HCT116 (cell line): ENCODE measurements around the gene PCBP3. TPM values are rescaled to one million over a fixed set of nuclear protein-coding genes. Genes with fewer than 3 reads are reported as not detected.

ENCODE experiments used
- ATAC-seq: fragments of 200-7000 bp; cut with Tn5 transposase; 2 replicates; pipeline ENCODE4 v1.9.1; 2020; ENCODE audit warnings: mild to moderate bottlenecking, moderate library complexity
- BruUV-seq: library from RNA; stranded (reverse); fragments of 400-500 nt; replicated peaks from 2 replicates; lab custom pipeline; 2021; lab: Mats Ljungman, UMichigan
- CTCF ChIA-PET: fragments of 300-600 bp; sonication (Branson Sonifier 250); formaldehyde crosslinking; loops from one replicate; lab custom pipeline; 2021; ENCODE audit warnings: antibody characterized with exemption; lab: Charles Lee
- POLR2A ChIA-PET: fragments of 300-600, 350-600 bp; sonication (Branson Sonifier 250); formaldehyde crosslinking; loops from one replicate; lab custom pipeline; 2021; ENCODE audit warnings: antibody characterized with exemption; lab: Charles Lee
- RAD21 ChIA-PET, 2 experiments: fragments of 300-600 bp; sonication (Branson Sonifier 250); formaldehyde crosslinking; loops; one replicate each; lab custom pipeline; 2023; ENCODE audit warnings: low total read pairs in 2 of 2; ENCODE audit not compliant: uncharacterized antibody in 2 of 2, unreplicated experiment in 2 of 2, low non-redundant PET in 1 of 2; lab: Charles Lee
- DNase-seq: peaks from one replicate; pipeline ENCODE4 v3.0.0-alpha.2; 2010; ENCODE audit warnings: low read depth, low spot score
- H2AFZ ChIP-seq: fragments of 200-600 bp; shearing (Covaris generic), sonication (generic); 2 replicates; pipeline ENCODE4 v1.6.1; 2017; ENCODE audit warnings: low read depth, mixed run types, mixed read lengths, antibody characterized with exemption, low read length; ENCODE audit not compliant: poor library complexity, severe bottlenecking
- H3K27ac ChIP-seq: 2 replicates; pipeline ENCODE4 v1.5.1; 2012; ENCODE audit warnings: low read depth, low read length
- H3K27me3 ChIP-seq: fragments of 200-600 bp; sonication (generic); 2 replicates; pipeline ENCODE4 v1.6.1; 2016; ENCODE audit warnings: mixed run types, low read length, mixed read lengths; ENCODE audit not compliant: insufficient read depth
- H3K36me3 ChIP-seq, 2 experiments: fragments of 200-500 bp in 1 of 2; fragments of 200-600 bp in 1 of 2; sonication (Bioruptor generic) in 1 of 2; sonication (generic) in 1 of 2; 2 replicates each; pipeline versions ENCODE4 v1.5.1 to v1.6.1; 2014 to 2016; ENCODE audit warnings: low read length in 2 of 2, inconsistent platforms in 1 of 2, mixed read lengths in 1 of 2, mixed run types in 1 of 2; ENCODE audit not compliant: insufficient read depth in 2 of 2, control insufficient read depth in 1 of 2
- H3K4me1 ChIP-seq, 2 experiments: fragments of 200-600 bp in 1 of 2; sonication (generic) in 1 of 2; 2 replicates each; pipeline versions ENCODE4 v1.5.1 to v1.6.1; 2012 to 2017; ENCODE audit warnings: low read length in 2 of 2, inconsistent platforms in 1 of 2, mild to moderate bottlenecking in 1 of 2, mixed read lengths in 1 of 2, mixed run types in 1 of 2, moderate library complexity in 1 of 2; ENCODE audit not compliant: insufficient read depth in 2 of 2, control insufficient read depth in 1 of 2
- H3K4me2 ChIP-seq: fragments of 200-600 bp; sonication (generic); 2 replicates; pipeline ENCODE4 v1.6.1; 2017; ENCODE audit warnings: mixed run types, low read length, mixed read lengths
- H3K4me3 ChIP-seq, 2 experiments: fragments of 200-600 bp in 1 of 2; sonication (generic) in 1 of 2; replicated peaks in 1 of 2; 2 replicates each; pipeline ENCODE4 v1.5.1; 2011 to 2016; ENCODE audit warnings: low read length in 2 of 2, control low read depth in 1 of 2, low read depth in 1 of 2, mild to moderate bottlenecking in 1 of 2, mixed read lengths in 1 of 2, mixed run types in 1 of 2
- H3K79me2 ChIP-seq: fragments of 200-600 bp; sonication (generic); 2 replicates; pipeline ENCODE4 v1.6.1; 2017; ENCODE audit warnings: mild to moderate bottlenecking, mixed run types, low read length, moderate library complexity, mixed read lengths; ENCODE audit not compliant: insufficient read depth
- H3K9ac ChIP-seq: fragments of 200-600 bp; sonication (generic); 2 replicates; pipeline ENCODE4 v1.6.1; 2016; ENCODE audit warnings: low read length, mixed read lengths
- H3K9me2 ChIP-seq: fragments of 200-600 bp; sonication (generic), shearing (Covaris generic); 2 replicates; pipeline ENCODE4 v1.6.1; 2017; ENCODE audit warnings: mixed run types, mild to moderate bottlenecking, moderate library complexity; ENCODE audit not compliant: insufficient read depth
- H3K9me3 ChIP-seq, 2 experiments: fragments of 200-500 bp in 1 of 2; fragments of 200-600 bp in 1 of 2; sonication (Bioruptor generic) in 1 of 2; sonication (generic) in 1 of 2; 2 replicates each; pipeline ENCODE4 v1.6.1; 2014 to 2017; ENCODE audit warnings: low read length in 2 of 2, mixed read lengths in 2 of 2, inconsistent platforms in 1 of 2, low read depth in 1 of 2, mild to moderate bottlenecking in 1 of 2, mixed run types in 1 of 2, moderate library complexity in 1 of 2; ENCODE audit not compliant: control insufficient read depth in 1 of 2, insufficient read depth in 1 of 2
- H4K20me1 ChIP-seq: fragments of 200-600 bp; sonication (generic), shearing (Covaris generic); 2 replicates; pipeline ENCODE4 v1.6.1; 2017; ENCODE audit warnings: mixed run types, mild to moderate bottlenecking, moderate library complexity; ENCODE audit not compliant: insufficient read depth
- ATF3 ChIP-seq: IDR thresholded peaks from 2 replicates; pipeline ENCODE4 v1.6.1; 2012
- CBX3 ChIP-seq: IDR thresholded peaks from 2 replicates; pipeline ENCODE4 v1.6.1; 2012; ENCODE audit warnings: low read depth
- CEBPB ChIP-seq: IDR thresholded peaks from 2 replicates; pipeline ENCODE4 v1.6.1; 2012; ENCODE audit warnings: low read depth
- EGR1 ChIP-seq: IDR thresholded peaks from 2 replicates; pipeline ENCODE4 v1.6.1; 2012; ENCODE audit warnings: low read depth
- FOSL1 ChIP-seq: IDR thresholded peaks from 2 replicates; pipeline ENCODE4 v1.6.1; 2012; ENCODE audit warnings: low read depth
- MAX ChIP-seq: IDR thresholded peaks from 2 replicates; pipeline ENCODE4 v1.6.1; 2012
- POLR2A ChIP-seq: IDR thresholded peaks from 2 replicates; pipeline ENCODE4 v1.7.0; 2011; ENCODE audit warnings: borderline replicate concordance; ENCODE audit not compliant: insufficient read depth, insufficient read length; ENCODE audit errors: extremely low read depth
- RAD21 ChIP-seq: IDR thresholded peaks from 2 replicates; pipeline ENCODE4 v1.6.1; 2012; ENCODE audit warnings: low read depth, mild to moderate bottlenecking
- REST ChIP-seq: IDR thresholded peaks from 2 replicates; pipeline ENCODE4 v1.6.1; 2012; ENCODE audit warnings: low read depth
- SIN3A ChIP-seq: IDR thresholded peaks from 2 replicates; pipeline ENCODE4 v1.6.1; 2012; ENCODE audit warnings: low read depth
- SP1 ChIP-seq: IDR thresholded peaks from 2 replicates; pipeline ENCODE4 v1.6.1; 2012; ENCODE audit warnings: low read depth
- SRF ChIP-seq: IDR thresholded peaks from 2 replicates; pipeline ENCODE4 v1.6.1; 2012; ENCODE audit warnings: low read depth
- TCF7L2 ChIP-seq: IDR thresholded peaks from 2 replicates; pipeline ENCODE4 v1.7.0; 2011; ENCODE audit warnings: borderline replicate concordance, inconsistent platforms; ENCODE audit not compliant: insufficient read depth, insufficient read length; ENCODE audit errors: extremely low read depth
- YY1 ChIP-seq: IDR thresholded peaks from 2 replicates; pipeline ENCODE4 v1.6.1; 2011; ENCODE audit warnings: low read length, low read depth, moderate library complexity, mild to moderate bottlenecking; ENCODE audit not compliant: insufficient replicate concordance; ENCODE audit errors: extremely low read depth
- ZBTB33 ChIP-seq: IDR thresholded peaks from 2 replicates; pipeline ENCODE4 v1.6.1; 2011; ENCODE audit warnings: mild to moderate bottlenecking, low read length, moderate library complexity; ENCODE audit not compliant: insufficient replicate concordance; ENCODE audit errors: extremely low read depth
- intact Hi-C: fragments of 100-400 bp; cut with micrococcal nuclease; formaldehyde crosslinking; loops from 2 replicates; pipeline ENCODE4 v1.10.0; 2022
- total RNA-seq: library from RNA; stranded (reverse); gene quantifications from one replicate; pipeline ENCODE4 v1.2.1, GENCODE V29; 2021; ENCODE audit not compliant: unreplicated experiment
- TF ChIP-seq, protein P1 (sequence below), 3 experiments: fragments of 200-600 bp in 1 of 3; sonication (generic) in 1 of 3; IDR thresholded peaks in 2 of 3; conservative IDR thresholded peaks in 1 of 3; 2 replicates each; pipeline ENCODE4 v1.5.1; 2012 to 2017; ENCODE audit warnings: low read depth in 2 of 3, low read length in 2 of 3, antibody characterized with exemption in 1 of 3, borderline replicate concordance in 1 of 3, control low read depth in 1 of 3, mild to moderate bottlenecking in 1 of 3, mixed read lengths in 1 of 3, mixed run types in 1 of 3, moderate library complexity in 1 of 3; ENCODE audit not compliant: insufficient read depth in 1 of 3

Gene PCBP3
- total RNA-seq, 1 experiment from 2014 or later = 3.1 TPM

DNA sequence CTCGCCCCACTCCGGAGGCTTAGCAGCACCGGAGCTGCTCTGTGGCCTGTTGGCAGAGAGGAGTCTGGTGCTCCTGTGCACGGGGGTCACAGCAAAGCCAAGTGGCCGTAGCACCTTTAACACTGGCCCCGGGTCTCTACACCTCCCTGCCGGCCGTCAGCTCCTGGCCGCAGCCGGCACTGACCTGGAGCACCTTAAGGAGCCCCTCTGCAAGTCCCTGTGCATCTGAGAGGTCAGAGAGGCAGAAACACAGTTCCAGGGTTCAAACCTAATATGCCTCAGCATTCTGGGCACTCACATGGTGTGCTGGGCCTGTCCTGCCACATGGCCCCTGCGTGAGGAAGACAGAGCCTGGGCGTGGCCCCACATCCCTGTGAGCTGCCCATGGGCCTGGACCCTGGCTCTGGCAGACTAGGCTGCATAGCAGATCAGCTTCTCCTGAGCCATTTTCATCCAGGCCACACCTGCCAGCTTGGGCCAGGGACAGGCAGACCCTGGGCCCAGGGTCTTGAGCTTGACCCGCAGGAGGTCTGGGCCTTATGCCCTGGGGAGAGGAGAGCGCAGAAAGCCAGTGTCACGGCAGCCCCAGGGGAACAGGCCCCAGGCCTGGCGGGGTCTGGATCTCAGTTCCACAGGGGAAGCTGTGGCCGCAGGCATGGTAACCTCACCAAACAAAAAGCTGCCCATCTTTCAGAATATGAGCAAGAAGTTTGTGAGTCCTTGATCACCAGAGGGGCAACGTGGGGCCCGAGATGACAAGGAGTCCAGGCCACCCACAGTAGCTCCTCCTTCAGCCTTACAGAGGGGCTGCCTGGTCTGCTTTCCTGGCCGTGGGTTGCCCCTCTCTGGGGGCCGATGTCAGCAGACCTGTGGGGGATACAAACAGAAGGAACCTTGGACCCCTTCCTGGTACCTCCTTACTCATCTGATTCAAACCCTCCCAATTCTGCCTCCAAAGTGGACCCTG lies 192.1 kb downstream of the PCBP3 start (continued):
- TF ChIP-seq, protein P1, sequence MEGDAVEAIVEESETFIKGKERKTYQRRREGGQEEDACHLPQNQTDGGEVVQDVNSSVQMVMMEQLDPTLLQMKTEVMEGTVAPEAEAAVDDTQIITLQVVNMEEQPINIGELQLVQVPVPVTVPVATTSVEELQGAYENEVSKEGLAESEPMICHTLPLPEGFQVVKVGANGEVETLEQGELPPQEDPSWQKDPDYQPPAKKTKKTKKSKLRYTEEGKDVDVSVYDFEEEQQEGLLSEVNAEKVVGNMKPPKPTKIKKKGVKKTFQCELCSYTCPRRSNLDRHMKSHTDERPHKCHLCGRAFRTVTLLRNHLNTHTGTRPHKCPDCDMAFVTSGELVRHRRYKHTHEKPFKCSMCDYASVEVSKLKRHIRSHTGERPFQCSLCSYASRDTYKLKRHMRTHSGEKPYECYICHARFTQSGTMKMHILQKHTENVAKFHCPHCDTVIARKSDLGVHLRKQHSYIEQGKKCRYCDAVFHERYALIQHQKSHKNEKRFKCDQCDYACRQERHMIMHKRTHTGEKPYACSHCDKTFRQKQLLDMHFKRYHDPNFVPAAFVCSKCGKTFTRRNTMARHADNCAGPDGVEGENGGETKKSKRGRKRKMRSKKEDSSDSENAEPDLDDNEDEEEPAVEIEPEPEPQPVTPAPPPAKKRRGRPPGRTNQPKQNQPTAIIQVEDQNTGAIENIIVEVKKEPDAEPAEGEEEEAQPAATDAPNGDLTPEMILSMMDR (IDR thresholded peaks at IDR 0.05 in 2 of 3, conservative IDR thresholded peaks at IDR 0.05 in 1 of 3; ENCODE audit: borderline replicate concordance in 1 of 3, insufficient read depth in 1 of 3, low read depth in 2 of 3, low read length in 2 of 3) = no peak
- no peak for TF ChIP-seq EGR1
- TF ChIP-seq CEBPB = no peak
- TF ChIP-seq FOSL1 = no peak
- no peak for TF ChIP-seq RAD21
- no peak for TF ChIP-seq SRF
- TF ChIP-seq TCF7L2 = no peak
- TF ChIP-seq MAX = no peak
- TF ChIP-seq SP1 = no peak

GRCh38 chr21:45836268-45836655 lies 192.7 kb downstream of the PCBP3 start:
- ChIA-PET POLR2A (no interaction called here), RAD21 (no interaction called here), CTCF (no interaction called here)
- Histone ChIP-seq H3K4me2 (no peak overlapping the region), H3K9ac (no peak overlapping the region), H3K9me2 (no peaks in the 10 kb centered on the region), H3K36me3 (no peaks in the 10 kb centered on the region), H3K27ac (no peak overlapping the region), H3K9me3 (peaks cover 5 to 7% of the 10 kb centered on the region in 2 experiments; a peak in 1 of 4 replicates), H3K4me3 (no peak overlapping the region), H2AFZ (no peak overlapping the region), H3K27me3 (no peaks in the 10 kb centered on the region), H3K79me2 (no peaks in the 10 kb centered on the region), H3K4me1 (no peaks in the 10 kb centered on the region; a peak in 1 of 4 replicates), H4K20me1 (no peaks in the 10 kb centered on the region)
- intact Hi-C loops = no loop called here
- DNase-seq = no peak
- BruUV-seq = no TSS peak
- no peak for ATAC-seq
- no peak for TF ChIP-seq POLR2A
- no peak for TF ChIP-seq ZBTB33
- TF ChIP-seq SP1 = no peak
- no peak for TF ChIP-seq YY1
- no peak for TF ChIP-seq ATF3
- no peak for TF ChIP-seq REST
- no peak for TF ChIP-seq CBX3
- TF ChIP-seq CEBPB = no peak
- no peak for TF ChIP-seq FOSL1
- TF ChIP-seq SIN3A = no peak
